Uterus (tissue), 4 donors: ENCODE measurements around the gene SAMD1. TPM values are rescaled to one million over a fixed set of nuclear protein-coding genes. Genes with fewer than 3 reads are reported as not detected.
"Not testable (repeated sequence)": the region's sequence is repeated elsewhere in the genome, so short reads cannot be mapped to it uniquely, and the experiment has no call there.

ENCODE experiments used
- DNase-seq, 2 donors: peaks; one replicate each; pipeline ENCODE4 v3.0.0-alpha.2; 2019 to 2020
- H3K27ac ChIP-seq, 2 donors: fragments of 200-600 bp; sonication (generic); 1 replicate in 1 of 2; 2 replicates in 1 of 2; pipeline ENCODE4 v1.5.1; 2016 to 2018
- H3K27me3 ChIP-seq, 2 donors: fragments of 200-600 bp; sonication (generic); one replicate each; pipeline ENCODE4 v1.5.1; 2018 to 2019; ENCODE audit warnings: control low read depth in 1 of 2
- H3K36me3 ChIP-seq, 2 donors: fragments of 200-600 bp; sonication (generic); one replicate each; pipeline ENCODE4 v1.5.1; 2019; ENCODE audit warnings: control low read depth in 1 of 2
- H3K4me1 ChIP-seq, 2 donors: fragments of 200-600 bp; sonication (generic); one replicate each; pipeline ENCODE4 v1.5.1; 2018 to 2019; ENCODE audit warnings: control low read depth in 1 of 2
- H3K4me3 ChIP-seq, 2 donors: fragments of 200-600 bp; sonication (generic); 1 replicate in 1 of 2; 2 replicates in 1 of 2; pipeline ENCODE4 v1.5.1; 2018 to 2019; ENCODE audit warnings: mild to moderate bottlenecking in 1 of 2
- H3K9me3 ChIP-seq, 2 donors: fragments of 200-600 bp; sonication (generic); one replicate each; pipeline ENCODE4 v1.5.1; 2019; ENCODE audit warnings: control low read depth in 1 of 2
- CTCF ChIP-seq, 4 experiments: fragments of 200-600 bp in 2 of 4; fragments of 450-650 bp in 2 of 4; sonication (generic) in 2 of 4; IDR thresholded peaks; one replicate each; pipeline ENCODE4 v1.5.1; 2016 to 2019; ENCODE audit warnings: antibody characterized with exemption in 4 of 4, mild to moderate bottlenecking in 2 of 4, moderate library complexity in 1 of 4
- POLR2A ChIP-seq, 2 donors: fragments of 450-650 bp; IDR thresholded peaks; one replicate each; pipeline ENCODE4 v1.6.1; 2016; ENCODE audit warnings: antibody characterized with exemption in 2 of 2, mild to moderate bottlenecking in 1 of 2, moderate library complexity in 1 of 2
- intact Hi-C: fragments of 100-400 bp; cut with DNase I; formaldehyde crosslinking; loops from one replicate; pipeline ENCODE4 v1.15.1; 2023; ENCODE audit warnings: low total_unique reads
- total RNA-seq, 4 donors: library from RNA; depleted of rRNA in 3 of 4; stranded (reverse); fragments of >200 nt in 3 of 4; gene quantifications; one replicate each; pipeline versions ENCODE4 v1.1.0 to v1.2.4, GENCODE V29; 2014 to 2023
- donor health status: DM: yes; HTN: yes; CAD: no.

Gene SAMD1
- total RNA-seq, 4 donors from 2014 or later: 6.9 to 57.8 (median 24.1) TPM

GRCh38 chr19:14053500-14053899 lies 37.1 kb downstream of the SAMD1 start:
- intact Hi-C loops: no loop called here

GRCh38 chr19:14053032-14053431 lies 37.5 kb downstream of the SAMD1 start:
- Histone ChIP-seq H3K4me1 (peaks cover 0 to 7% of the 10 kb centered on the region in 2 donors), H3K27ac (no peak overlapping the region), H3K9me3 (no peaks in the 10 kb centered on the region), H3K36me3 (no peaks in the 10 kb centered on the region), H3K27me3 (no peaks in the 10 kb centered on the region), H3K4me3 (no peak overlapping the region)
- DNase-seq: no peak
- TF ChIP-seq POLR2A (IDR thresholded peaks at IDR 0.05) (no peak), CTCF (IDR thresholded peaks at IDR 0.05) (no peak)
- intact Hi-C loops: no loop called here

More at GRCh38 chr19:14053500-14053899, 37.1 kb downstream of the SAMD1 start:
- no peak for DNase-seq
- Histone ChIP-seq H3K4me1 (peaks cover 0 to 7% of the 10 kb centered on the region in 2 donors), H3K9me3 (no peaks in the 10 kb centered on the region), H3K27ac (no peak overlapping the region), H3K36me3 (no peaks in the 10 kb centered on the region), H3K4me3 (no peak overlapping the region), H3K27me3 (no peaks in the 10 kb centered on the region)
- TF ChIP-seq CTCF (IDR thresholded peaks at IDR 0.05): no peak
- TF ChIP-seq POLR2A (IDR thresholded peaks at IDR 0.05): no peak

GRCh38 chr19:14052470-14052869 lies 38.1 kb downstream of the SAMD1 start:
- Histone ChIP-seq H3K36me3 (no peaks in the 10 kb centered on the region), H3K9me3 (no peaks in the 10 kb centered on the region), H3K4me3 (no peak overlapping the region), H3K27ac (no peak overlapping the region), H3K4me1 (peaks cover 0 to 2% of the 10 kb centered on the region in 2 donors), H3K27me3 (no peaks in the 10 kb centered on the region)
- no peak for TF ChIP-seq CTCF (IDR thresholded peaks at IDR 0.05)
- TF ChIP-seq POLR2A (IDR thresholded peaks at IDR 0.05): no peak
- DNase-seq: no peak
- intact Hi-C loops: no loop called here

GRCh38 chr19:14051980-14052379 lies 38.6 kb downstream of the SAMD1 start:
- H3K27ac ChIP-seq: no peak overlapping the region
- intact Hi-C loops: no loop called here
- no peaks in the 10 kb centered on the region for H3K27me3 ChIP-seq
- TF ChIP-seq CTCF (IDR thresholded peaks at IDR 0.05) (no peak), POLR2A (IDR thresholded peaks at IDR 0.05) (no peak)
- no peak for DNase-seq
- H3K4me1 ChIP-seq: no peaks in the 10 kb centered on the region
- H3K36me3 ChIP-seq: no peaks in the 10 kb centered on the region
- no peak overlapping the region for H3K4me3 ChIP-seq
- H3K9me3 ChIP-seq: no peaks in the 10 kb centered on the region

GRCh38 chr19:14050961-14051360 lies 39.6 kb downstream of the SAMD1 start:
- intact Hi-C loops, H3K36me3 ChIP-seq, H3K4me1 ChIP-seq, H3K9me3 ChIP-seq, H3K27ac ChIP-seq, H3K27me3 ChIP-seq, H3K4me3 ChIP-seq, DNase-seq: not testable (repeated sequence)

GRCh38 chr19:14050512-14050911 lies 40.0 kb downstream of the SAMD1 start:
- no peak for DNase-seq
- TF ChIP-seq POLR2A (IDR thresholded peaks at IDR 0.05): no peak
- no peak for TF ChIP-seq CTCF (IDR thresholded peaks at IDR 0.05)
- no peaks in the 10 kb centered on the region for H3K4me1 ChIP-seq
- H3K27me3 ChIP-seq: no peaks in the 10 kb centered on the region
- no peak overlapping the region for H3K27ac ChIP-seq
- no peaks in the 10 kb centered on the region for H3K36me3 ChIP-seq
- H3K4me3 ChIP-seq: no peak overlapping the region
- H3K9me3 ChIP-seq: no peaks in the 10 kb centered on the region
- intact Hi-C loops: no loop called here
